HEK293T (cell line): ENCODE measurements around the gene TPO.

Experiments used
- ARNT ChIP-seq: fragments of 450-650 bp; IDR thresholded peaks from 2 replicates; pipeline ENCODE4 v1.6.1; 2017; ENCODE audit warnings: mild to moderate bottlenecking
- BHLHE40 ChIP-seq: fragments of 450-650 bp; IDR thresholded peaks from 2 replicates; pipeline ENCODE4 v1.6.1; 2016; ENCODE audit warnings: mild to moderate bottlenecking, moderate library complexity, borderline replicate concordance
- CTBP1 ChIP-seq: fragments of 450-650 bp; IDR thresholded peaks from 2 replicates; pipeline ENCODE4 v1.6.1; 2016; ENCODE audit warnings: borderline replicate concordance
- FOXA1 ChIP-seq: fragments of 450-650 bp; IDR thresholded peaks from 2 replicates; pipeline ENCODE4 v1.6.1; 2016; ENCODE audit warnings: mild to moderate bottlenecking
- FOXM1 ChIP-seq: fragments of 450-650 bp; IDR thresholded peaks from 2 replicates; pipeline ENCODE4 v1.6.1; 2017; ENCODE audit warnings: mild to moderate bottlenecking, borderline replicate concordance
- HDGF ChIP-seq: fragments of 450-650 bp; IDR thresholded peaks from 2 replicates; pipeline ENCODE4 v1.6.1; 2017; ENCODE audit warnings: antibody characterized with exemption, borderline replicate concordance
- L3MBTL2 ChIP-seq: fragments of 450-650 bp; conservative IDR thresholded peaks from 2 replicates; pipeline ENCODE4 v1.6.1; 2016; ENCODE audit warnings: mild to moderate bottlenecking
- NFRKB ChIP-seq: fragments of 450-650 bp; IDR thresholded peaks from 2 replicates; pipeline ENCODE4 v1.6.1; 2016; ENCODE audit warnings: mild to moderate bottlenecking, moderate library complexity
- PKNOX1 ChIP-seq: fragments of 450-650 bp; IDR thresholded peaks from 2 replicates; pipeline ENCODE4 v1.6.1; 2016
- SP1 ChIP-seq: fragments of 450-650 bp; IDR thresholded peaks from 2 replicates; pipeline ENCODE4 v1.6.1; 2017
- SUZ12 ChIP-seq: fragments of 450-650 bp; IDR thresholded peaks from 2 replicates; pipeline ENCODE4 v1.6.1; 2016; ENCODE audit warnings: mild to moderate bottlenecking
- ZNF384 ChIP-seq: fragments of 450-650 bp; IDR thresholded peaks from 2 replicates; pipeline ENCODE4 v1.6.1; 2016

DNA sequence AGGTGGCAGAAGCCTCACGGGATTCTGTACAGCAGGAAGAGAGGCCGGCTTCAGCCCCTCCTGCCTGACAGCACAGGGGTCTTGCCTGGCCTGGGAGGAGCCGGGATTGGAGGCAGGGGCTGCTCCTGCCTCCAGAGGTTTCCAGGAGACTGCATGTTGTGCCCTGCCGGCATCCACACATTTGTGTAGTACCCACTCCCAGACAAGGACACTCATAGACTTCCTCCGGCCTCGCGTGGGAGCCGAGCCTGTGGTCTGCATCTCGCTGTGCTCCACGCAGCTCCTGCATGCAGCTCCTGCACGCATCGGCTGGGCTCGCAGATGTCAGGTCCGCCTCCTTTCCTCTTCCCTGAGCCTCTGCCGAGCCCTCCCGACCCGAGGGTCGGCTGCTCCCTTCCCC lies 34.7 kb downstream of the TPO start:
- TF ChIP-seq L3MBTL2 (no peak), SUZ12 (no peak), ZNF384 (no peak), HDGF (no peak), ARNT (no peak), BHLHE40 (no peak), PKNOX1 (no peak), SP1 (no peak), FOXA1 (no peak), CTBP1 (no peak), FOXM1 (no peak), NFRKB (no peak)
